GM10266 (cell line): ENCODE results near the gene MDFI.

Source experiments
- DNase-seq: peaks from one replicate; pipeline ENCODE4 v3.0.0; 2012; ENCODE audit errors: extremely low spot score
- CTCF ChIP-seq: IDR thresholded peaks from 2 replicates; pipeline ENCODE4 v1.5.1; 2012; ENCODE audit warnings: mild to moderate bottlenecking, low read depth; ENCODE audit not compliant: control insufficient read depth, insufficient read depth; ENCODE audit errors: missing control alignments

MDFI gene

GRCh38 chr6:41639809-41640371 is 1.6 kb downstream of the MDFI start:
- TF ChIP-seq CTCF: no peak

GRCh38 chr6:41640426-41640825 is 2.2 kb downstream of the MDFI start:
- no peak for DNase-seq
- no peak for TF ChIP-seq CTCF

More at GRCh38 chr6:41639809-41640371, 1.6 kb downstream of the MDFI start:
- no peak for DNase-seq

GRCh38 chr6:41641352-41641925 is 3.2 kb downstream of the MDFI start:
- TF ChIP-seq CTCF: no peak

GRCh38 chr6:41642090-41642959 is 4.1 kb downstream of the MDFI start:
- DNase-seq: no peak
- no peak for TF ChIP-seq CTCF

More at GRCh38 chr6:41641352-41641925, 3.2 kb downstream of the MDFI start:
- DNase-seq: no peak

GRCh38 chr6:41642960-41643898 is 5.0 kb downstream of the MDFI start:
- no peak for TF ChIP-seq CTCF
- no peak for DNase-seq

- no peak for TF ChIP-seq CTCF
- no peak for DNase-seq
Measured at GRCh38 chr6:41643899-41644269, 5.6 kb downstream of the MDFI start.
